Measurements from ENCODE around the gene EEFSEC. TPM values are rescaled to one million over a fixed set of nuclear protein-coding genes. Genes with fewer than 3 reads are reported as not detected.

The EEFSEC gene
- total RNA-seq, 6 donors from 2014 or later, result 14.9 to 38.8 (median 17.9) TPM

- Histone ChIP-seq H3K27ac (peak overlapping the region in 3 of 4 donors; percentile 6 to 27 (median 21)), H3K4me3 (no peak overlapping the region), H3K36me3 (no peaks in the 10 kb centered on the region), H3K4me1 (peaks cover 18 to 42% (median 28%) of the 10 kb centered on the region in 4 donors), H3K27me3 (no peaks in the 10 kb centered on the region), H3K9me3 (no peaks in the 10 kb centered on the region)
- TF ChIP-seq POLR2A (IDR thresholded peaks at IDR 0.05), result no peak
- no peak for TF ChIP-seq POLR2AphosphoS5 (IDR thresholded peaks at IDR 0.05)
- TF ChIP-seq CTCF (IDR thresholded peaks at IDR 0.05), result no peak
- TF ChIP-seq EP300 (IDR thresholded peaks at IDR 0.05), result no peak
- no peak for DNase-seq
- 75 to 78% methylated on average over 10 to 12 of the region's 12 CpGs for WGBS, 2 donors
- no peak for ATAC-seq (ENCODE audit: low FRiP score in 2 of 2)
Observed at GRCh38 chr3:128379367-128380160, 226.3 kb downstream of the EEFSEC start.

GRCh38 chr3:128380295-128380694 is 227.0 kb downstream of the EEFSEC start:
- Histone ChIP-seq H3K9me3 (no peaks in the 10 kb centered on the region), H3K4me3 (no peak overlapping the region), H3K36me3 (no peaks in the 10 kb centered on the region), H3K27ac (no peak overlapping the region), H3K27me3 (no peaks in the 10 kb centered on the region), H3K4me1 (peaks cover 18 to 42% (median 29%) of the 10 kb centered on the region in 4 donors)
- TF ChIP-seq POLR2A (IDR thresholded peaks at IDR 0.05) (no peak), EP300 (IDR thresholded peaks at IDR 0.05) (no peak), POLR2AphosphoS5 (IDR thresholded peaks at IDR 0.05) (no peak), CTCF (IDR thresholded peaks at IDR 0.05) (no peak)
- ATAC-seq (ENCODE audit: low FRiP score in 2 of 2) (no peak), DNase-seq (no peak)
- WGBS, 2 donors, result 97 to 100% methylated on average over 5 of the region's 5 CpGs

GRCh38 chr3:128380719-128381118 is 227.4 kb downstream of the EEFSEC start:
- H3K9me3 ChIP-seq, result no peaks in the 10 kb centered on the region
- no peak for DNase-seq
- WGBS, 2 donors, result 96 to 100% methylated on average over 3 to 6 of the region's 6 CpGs
- TF ChIP-seq EP300 (IDR thresholded peaks at IDR 0.05), result no peak
- no peak for TF ChIP-seq POLR2A (IDR thresholded peaks at IDR 0.05)
- no peak for TF ChIP-seq POLR2AphosphoS5 (IDR thresholded peaks at IDR 0.05)
- no peak for TF ChIP-seq CTCF (IDR thresholded peaks at IDR 0.05)
- no peak overlapping the region for H3K27ac ChIP-seq
- H3K36me3 ChIP-seq, result no peaks in the 10 kb centered on the region
- peaks cover 18 to 42% (median 32%) of the 10 kb centered on the region in 4 donors for H3K4me1 ChIP-seq
- no peaks in the 10 kb centered on the region for H3K27me3 ChIP-seq
- no peak for ATAC-seq (ENCODE audit: low FRiP score in 2 of 2)
- H3K4me3 ChIP-seq, result no peak overlapping the region

GRCh38 chr3:128381609-128382008 is 228.3 kb downstream of the EEFSEC start:
- no peak for DNase-seq
- 73 to 75% methylated on average over 10 of the region's 10 CpGs for WGBS, 2 donors
- H3K4me1 ChIP-seq, result peaks cover 18 to 42% (median 33%) of the 10 kb centered on the region in 4 donors

More at GRCh38 chr3:128381609-128382008, 228.3 kb downstream of the EEFSEC start:
- H3K9me3 ChIP-seq, result no peaks in the 10 kb centered on the region
- TF ChIP-seq POLR2AphosphoS5 (IDR thresholded peaks at IDR 0.05) (no peak), CTCF (IDR thresholded peaks at IDR 0.05) (no peak), EP300 (IDR thresholded peaks at IDR 0.05) (no peak), POLR2A (IDR thresholded peaks at IDR 0.05) (no peak)
- H3K4me3 ChIP-seq, result no peak overlapping the region
- ATAC-seq (ENCODE audit: low FRiP score in 2 of 2), result no peak
- no peak overlapping the region for H3K27ac ChIP-seq
- H3K36me3 ChIP-seq, result no peaks in the 10 kb centered on the region
- H3K27me3 ChIP-seq, result no peaks in the 10 kb centered on the region
